Mesangial cell (primary cell): ENCODE measurements around the gene CARD9. TPM values are rescaled to one million over a fixed set of nuclear protein-coding genes. Genes with fewer than 3 reads are reported as not detected.

Experiments used
- total RNA-seq: library from RNA; depleted of rRNA; stranded (reverse); fragments of >200 nt; gene quantifications from 2 replicates; pipeline ENCODE4 v1.2.3, GENCODE V29; 2015

CARD9 gene, protein sequence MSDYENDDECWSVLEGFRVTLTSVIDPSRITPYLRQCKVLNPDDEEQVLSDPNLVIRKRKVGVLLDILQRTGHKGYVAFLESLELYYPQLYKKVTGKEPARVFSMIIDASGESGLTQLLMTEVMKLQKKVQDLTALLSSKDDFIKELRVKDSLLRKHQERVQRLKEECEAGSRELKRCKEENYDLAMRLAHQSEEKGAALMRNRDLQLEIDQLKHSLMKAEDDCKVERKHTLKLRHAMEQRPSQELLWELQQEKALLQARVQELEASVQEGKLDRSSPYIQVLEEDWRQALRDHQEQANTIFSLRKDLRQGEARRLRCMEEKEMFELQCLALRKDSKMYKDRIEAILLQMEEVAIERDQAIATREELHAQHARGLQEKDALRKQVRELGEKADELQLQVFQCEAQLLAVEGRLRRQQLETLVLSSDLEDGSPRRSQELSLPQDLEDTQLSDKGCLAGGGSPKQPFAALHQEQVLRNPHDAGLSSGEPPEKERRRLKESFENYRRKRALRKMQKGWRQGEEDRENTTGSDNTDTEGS
- total RNA-seq, result under 0.01 and 0.76 TPM in 2 replicates

DNA sequence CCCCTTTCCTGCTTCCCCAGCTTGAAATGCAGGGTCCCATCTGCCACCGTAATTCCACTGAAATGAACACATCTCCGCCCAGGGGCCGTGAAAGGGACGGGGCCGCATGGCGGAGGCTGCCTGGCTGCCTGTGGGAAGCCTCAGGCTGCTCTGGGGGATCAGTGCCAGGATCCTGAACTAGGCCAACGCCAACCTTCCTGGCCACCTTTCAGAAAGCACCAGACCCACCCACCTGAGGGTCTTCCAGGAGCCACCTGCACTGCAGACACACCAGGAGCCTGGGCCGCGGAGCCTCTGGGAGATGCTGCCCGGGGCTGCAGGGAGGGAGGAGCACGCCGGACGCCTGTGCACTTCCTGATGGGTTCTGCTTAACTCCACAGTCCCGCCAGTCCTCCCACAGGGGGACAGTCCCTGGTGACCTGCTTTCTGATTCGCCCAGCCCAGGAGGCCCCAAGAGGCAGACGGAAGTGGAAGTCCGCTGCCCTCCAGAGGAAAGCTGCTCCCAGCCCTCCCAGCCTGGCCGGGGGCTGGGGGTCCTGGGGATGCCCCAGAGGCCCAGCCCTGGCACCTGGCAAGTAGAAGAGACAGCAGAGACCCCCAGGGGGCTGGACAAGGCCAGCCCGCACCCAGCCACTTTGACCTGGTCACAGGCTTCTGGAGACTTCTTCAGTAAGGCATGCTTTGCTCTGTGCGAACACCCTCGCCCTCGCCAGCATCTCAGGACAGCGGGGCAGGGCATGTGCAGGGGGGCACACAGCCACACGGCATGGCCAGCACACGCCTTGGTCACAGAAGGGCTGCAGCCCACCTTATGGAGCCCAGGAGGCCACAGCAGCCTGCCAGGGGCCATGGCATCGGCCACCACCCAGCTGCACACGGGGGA is at the start of gene CARD9:
Gene CARD9 (minus strand): TSS at position 370 of the 883 bp plus-strand sequence. CDS start 1,591 bp downstream, outside the sequence.

DNA sequence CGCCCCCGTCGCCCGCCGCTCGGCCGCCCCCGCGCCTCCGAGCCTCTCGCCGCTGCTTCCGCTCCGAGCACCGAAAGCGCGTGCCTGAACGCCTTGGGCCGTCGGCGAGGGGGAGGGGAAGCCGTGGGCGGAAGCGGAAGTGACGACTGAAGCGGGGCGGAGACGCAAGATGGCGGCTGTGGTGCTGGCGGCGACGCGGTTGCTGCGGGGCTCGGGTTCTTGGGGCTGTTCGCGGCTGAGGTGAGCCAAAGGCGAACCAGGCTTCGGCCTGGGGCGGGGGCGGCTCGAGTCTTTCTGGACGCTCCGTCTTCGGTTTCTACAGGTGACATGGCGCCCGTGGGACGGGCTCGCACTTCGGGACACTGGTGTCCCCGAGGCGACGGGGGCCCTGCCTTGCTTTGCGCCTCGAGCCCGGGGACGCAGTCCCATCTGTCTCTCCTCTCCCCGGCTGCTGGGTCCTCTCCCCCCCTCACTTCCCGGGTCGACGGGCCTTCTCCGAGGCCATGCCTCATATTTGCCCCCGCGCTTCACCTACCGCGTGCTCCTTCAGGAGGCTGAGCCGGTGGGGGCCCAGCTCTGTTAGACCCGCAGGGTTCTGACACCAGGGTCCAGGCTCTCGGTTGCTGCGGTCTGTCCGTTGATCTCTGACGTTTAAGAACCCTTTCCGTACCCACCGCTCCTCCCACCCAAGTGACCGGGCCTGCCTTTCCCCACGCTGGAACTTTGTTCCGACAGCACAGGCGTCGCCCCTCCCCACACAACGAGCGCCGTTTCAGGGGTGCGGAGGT is 37.2 kb upstream of the CARD9 start, which contains the start of the genes ENTR1 and PMPCA:
Gene ENTR1 (minus strand): TSS at position 115 of the 788 bp plus-strand sequence. CDS start 217 bp downstream, outside the sequence.
Gene PMPCA (plus strand): TSS at position 159 of the 788 bp plus-strand sequence. CDS start 11 bp downstream, at position 170.

DNA sequence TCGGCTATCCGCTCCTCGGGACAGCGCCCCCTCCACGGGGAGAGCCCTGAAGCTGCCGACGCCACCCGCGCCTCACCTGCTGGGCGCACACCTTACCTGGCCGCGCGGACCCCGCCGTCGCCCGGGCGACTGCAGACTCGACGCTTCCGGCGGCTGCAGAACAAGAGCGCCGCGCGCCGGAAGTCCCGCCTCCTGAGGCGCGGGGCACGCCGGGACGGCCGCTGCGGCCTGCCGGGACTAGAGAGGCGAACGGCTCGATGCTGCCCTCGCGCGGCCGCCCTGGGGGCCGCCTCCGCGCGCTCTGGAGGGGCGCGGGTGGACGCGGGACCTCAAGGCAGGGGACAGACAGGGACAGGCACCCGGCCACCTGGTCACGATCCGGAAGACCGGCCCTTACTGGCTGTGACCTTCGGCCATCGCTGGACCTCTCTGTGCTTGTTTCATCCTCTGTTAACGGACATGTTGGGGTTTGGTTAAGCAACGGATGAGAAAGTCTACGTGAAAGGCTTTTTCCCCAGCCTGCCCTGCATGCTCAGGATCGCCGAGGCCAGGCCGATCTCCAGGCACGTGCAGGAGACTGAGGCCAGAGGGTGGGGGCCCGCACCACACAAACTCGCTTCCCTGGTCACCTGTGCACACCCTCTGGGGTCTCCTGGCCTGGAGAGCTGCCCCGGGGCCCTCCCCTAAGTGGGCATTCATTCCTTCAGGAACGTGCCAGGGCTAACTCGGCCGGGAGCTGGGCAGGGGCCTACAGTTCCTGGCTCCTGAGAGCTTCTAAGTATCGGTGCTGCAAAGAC is 26.8 kb upstream of the CARD9 start, which contains the start of gene SNAPC4:
Gene SNAPC4 (minus strand): TSS at position 133 of the 797 bp plus-strand sequence. CDS start 1,742 bp downstream, outside the sequence.

DNA sequence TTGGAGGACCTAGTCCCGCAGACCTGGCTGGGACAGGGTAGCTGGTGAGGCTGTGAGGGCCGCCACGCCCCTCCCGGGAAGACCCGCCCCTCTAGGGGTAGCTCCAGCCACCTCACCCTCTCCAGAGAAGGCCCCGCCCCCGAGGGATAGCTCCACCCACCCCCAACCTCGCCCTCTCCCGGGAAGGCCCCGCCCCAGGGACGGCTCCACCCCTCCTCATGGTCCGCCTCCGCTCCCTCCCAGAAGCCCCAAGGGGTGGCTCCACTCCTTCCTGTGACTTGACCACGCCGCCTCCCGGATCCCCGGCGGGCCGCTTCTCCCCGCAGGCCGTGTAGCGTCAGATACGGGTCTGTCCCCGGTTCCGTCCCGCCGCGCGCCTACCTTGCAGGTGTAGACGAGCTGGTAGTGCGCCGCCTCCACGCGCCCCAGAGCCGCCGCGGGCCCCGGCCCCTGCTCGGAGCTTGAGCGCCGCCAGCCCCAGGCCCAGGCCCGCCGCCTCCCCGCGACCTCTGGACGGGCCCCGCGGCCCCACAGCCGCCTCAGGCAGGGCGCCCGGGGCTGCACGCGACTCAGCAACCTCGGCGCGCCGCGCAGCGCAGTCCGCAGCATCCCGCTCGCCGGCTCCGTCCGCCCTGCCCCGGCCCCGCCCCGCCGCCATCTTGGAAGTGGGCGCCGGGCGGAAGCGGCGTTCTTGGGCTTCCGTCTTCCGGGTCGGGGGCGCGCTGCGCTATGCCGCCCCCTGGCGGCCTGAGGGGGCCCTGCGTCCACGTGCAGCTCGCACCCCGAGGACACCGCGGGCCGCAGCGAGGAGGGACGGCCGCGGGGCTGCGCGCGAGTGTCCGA is 10.1 kb downstream of the CARD9 start, which contains the start of gene DNLZ:
Gene DNLZ (minus strand): TSS at position 639 of the 843 bp plus-strand sequence. CDS start 30 bp downstream, at position 609.

DNA sequence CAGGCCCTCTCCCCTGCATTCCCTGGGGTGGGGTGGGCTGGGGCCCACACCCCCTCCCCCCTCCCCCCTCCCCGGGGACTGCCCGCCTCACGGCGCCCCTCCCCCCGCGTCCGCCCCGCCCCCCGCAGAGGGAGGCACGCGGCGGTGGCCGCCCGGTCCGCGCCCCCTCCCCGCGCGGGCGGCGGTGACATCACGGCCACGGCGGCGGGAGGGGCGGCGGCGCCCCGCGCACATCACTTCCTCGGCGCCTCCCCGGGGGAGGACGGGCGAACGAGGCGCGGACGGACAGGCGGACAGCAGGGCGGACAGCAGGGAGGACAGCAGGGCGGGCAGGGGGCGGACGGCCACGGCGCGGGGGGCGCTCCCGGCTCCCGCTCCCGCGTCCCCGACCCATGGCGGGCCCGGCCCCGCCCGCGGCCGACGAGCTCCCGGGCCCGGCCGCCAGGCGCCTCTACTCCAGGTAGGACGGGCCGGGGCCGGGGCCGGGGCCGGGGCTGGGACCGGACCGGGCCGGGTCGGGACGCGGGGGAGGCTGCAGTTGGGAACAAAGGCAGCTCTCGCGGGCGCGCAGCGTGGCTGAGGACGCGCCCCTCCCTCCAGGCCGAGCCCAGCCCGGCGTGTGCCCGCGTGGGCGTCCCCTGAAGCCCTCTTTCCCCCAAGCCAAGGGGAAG is 46.0 kb downstream of the CARD9 start, which contains the start of gene GPSM1:
Gene GPSM1 (plus strand): TSS at position 236 of the 671 bp plus-strand sequence. CDS start 157 bp downstream, at position 393.

Other genes with a start within 250 kb of the CARD9 start
- not detected in 2 replicates for gene LHX3, start 168.5 kb downstream of the CARD9 start, total RNA-seq
- 14.6 and 22.3 TPM in 2 replicates for gene QSOX2, start 127.9 kb downstream of the CARD9 start, total RNA-seq
- gene CCDC187, start 69.6 kb downstream of the CARD9 start, total RNA-seq, result 0.25 TPM in 1 of 2 replicates, not detected in the other
- gene GPSM1, start 46.1 kb downstream of the CARD9 start, total RNA-seq, result 37.3 and 65.5 TPM in 2 replicates
- gene DNLZ, start 9.9 kb downstream of the CARD9 start, total RNA-seq, result 20.8 and 41.2 TPM in 2 replicates
- 9.0 and 10.8 TPM in 2 replicates for gene SNAPC4, start 26.5 kb upstream of the CARD9 start, total RNA-seq
- gene ENTR1, start 36.9 kb upstream of the CARD9 start, total RNA-seq, result 53.6 and 57.8 TPM in 2 replicates
- gene PMPCA, start 37.0 kb upstream of the CARD9 start, total RNA-seq, result 52.6 and 59.6 TPM in 2 replicates
- gene INPP5E, start 66.2 kb upstream of the CARD9 start, total RNA-seq, result 13.6 and 14.3 TPM in 2 replicates
- 44.6 and 56.2 TPM in 2 replicates for gene SEC16A, start 109.4 kb upstream of the CARD9 start, total RNA-seq
- 23.0 and 36.0 TPM in 2 replicates for gene NOTCH1, start 172.4 kb upstream of the CARD9 start, total RNA-seq